Measurements from ENCODE around the gene GSG1L. TPM values are rescaled to one million over a fixed set of nuclear protein-coding genes. Genes with fewer than 3 reads are reported as not detected.

Gene GSG1L
- total RNA-seq, 1 donor from 2014 or later, result not detected

DNA sequence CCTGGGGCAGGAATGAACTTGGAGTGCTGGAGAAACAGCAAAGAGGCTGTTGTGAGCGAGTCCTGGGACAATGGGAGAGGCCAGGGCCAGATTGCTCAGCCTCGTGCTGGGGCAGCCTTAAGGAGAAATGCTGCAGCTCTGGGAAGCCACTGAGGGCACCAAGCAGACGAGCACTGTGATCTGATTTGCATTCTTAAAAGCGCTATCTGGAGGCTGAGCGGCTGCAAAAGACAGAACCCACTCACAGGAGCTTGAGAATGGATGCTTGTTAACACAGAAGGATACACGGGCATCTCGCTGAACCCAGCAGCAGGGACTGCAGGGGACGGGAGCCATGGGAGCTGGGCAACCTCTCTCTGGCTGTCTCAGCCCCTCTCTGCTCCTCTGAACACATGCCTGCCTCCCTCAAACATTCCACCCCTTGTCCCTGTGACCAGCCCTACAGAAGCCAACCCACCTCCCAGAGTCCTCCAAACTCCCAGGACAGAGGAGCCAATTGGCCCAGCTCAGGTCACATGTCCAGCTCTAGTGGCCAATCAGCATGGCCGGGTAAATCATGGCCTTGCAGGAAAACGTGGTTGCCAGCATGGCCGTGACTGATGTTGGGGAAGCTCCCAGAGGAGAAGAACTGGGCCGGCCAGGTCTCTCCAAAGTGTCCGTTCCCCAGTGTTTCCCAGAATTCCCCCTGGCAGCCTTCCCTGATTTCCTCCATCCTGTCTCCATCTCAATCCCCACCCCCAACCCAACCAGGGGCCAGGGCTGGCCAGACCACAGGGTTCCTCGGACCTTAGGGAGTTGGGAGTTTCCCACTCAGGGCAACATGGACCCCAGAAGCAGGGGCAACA is 60.3 kb downstream of the GSG1L start:
- intact Hi-C loops (cut with DNase I), result no loop called here
- Histone ChIP-seq H3K36me3 (no peaks in the 10 kb centered on the region), H3K4me1 (no peaks in the 10 kb centered on the region), H3K9me3 (no peaks in the 10 kb centered on the region), H3K4me3 (no peak overlapping the region), H3K27ac (no peak overlapping the region), H3K27me3 (no peaks in the 10 kb centered on the region)
- TF ChIP-seq, protein P1, sequence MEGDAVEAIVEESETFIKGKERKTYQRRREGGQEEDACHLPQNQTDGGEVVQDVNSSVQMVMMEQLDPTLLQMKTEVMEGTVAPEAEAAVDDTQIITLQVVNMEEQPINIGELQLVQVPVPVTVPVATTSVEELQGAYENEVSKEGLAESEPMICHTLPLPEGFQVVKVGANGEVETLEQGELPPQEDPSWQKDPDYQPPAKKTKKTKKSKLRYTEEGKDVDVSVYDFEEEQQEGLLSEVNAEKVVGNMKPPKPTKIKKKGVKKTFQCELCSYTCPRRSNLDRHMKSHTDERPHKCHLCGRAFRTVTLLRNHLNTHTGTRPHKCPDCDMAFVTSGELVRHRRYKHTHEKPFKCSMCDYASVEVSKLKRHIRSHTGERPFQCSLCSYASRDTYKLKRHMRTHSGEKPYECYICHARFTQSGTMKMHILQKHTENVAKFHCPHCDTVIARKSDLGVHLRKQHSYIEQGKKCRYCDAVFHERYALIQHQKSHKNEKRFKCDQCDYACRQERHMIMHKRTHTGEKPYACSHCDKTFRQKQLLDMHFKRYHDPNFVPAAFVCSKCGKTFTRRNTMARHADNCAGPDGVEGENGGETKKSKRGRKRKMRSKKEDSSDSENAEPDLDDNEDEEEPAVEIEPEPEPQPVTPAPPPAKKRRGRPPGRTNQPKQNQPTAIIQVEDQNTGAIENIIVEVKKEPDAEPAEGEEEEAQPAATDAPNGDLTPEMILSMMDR (IDR thresholded peaks at IDR 0.05), result no peak
- no peak for DNase-seq (ENCODE audit: low spot score in 2 of 2)

DNA sequence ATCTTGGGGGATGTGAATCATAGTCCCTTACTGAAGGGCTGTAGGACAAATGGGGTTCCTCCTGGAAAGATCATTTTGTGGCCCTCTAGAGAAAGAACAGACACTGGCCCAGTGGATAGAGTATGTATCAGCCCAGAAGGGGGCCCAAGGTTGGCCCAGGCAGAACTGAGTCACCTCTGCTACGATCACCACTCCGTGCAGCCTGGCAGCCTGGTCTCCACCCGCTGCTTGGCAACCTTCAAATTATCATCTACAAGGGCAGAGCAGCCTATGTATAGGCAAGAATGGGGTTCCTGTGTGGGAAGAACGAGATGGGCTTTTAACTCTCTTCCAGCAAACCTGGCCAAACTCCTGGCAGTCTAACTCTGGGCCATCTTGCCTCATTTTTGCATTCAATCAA is 61.9 kb downstream of the GSG1L start:
- TF ChIP-seq, protein P1 (IDR thresholded peaks at IDR 0.05), result no peak
- H3K9me3 ChIP-seq, result no peaks in the 10 kb centered on the region
- no peaks in the 10 kb centered on the region for H3K36me3 ChIP-seq
- intact Hi-C loops (cut with DNase I), result no loop called here
- no peaks in the 10 kb centered on the region for H3K27me3 ChIP-seq
- DNase-seq (ENCODE audit: low spot score in 2 of 2), result no peak
- no peaks in the 10 kb centered on the region for H3K4me1 ChIP-seq
- no peak overlapping the region for H3K27ac ChIP-seq
- no peak overlapping the region for H3K4me3 ChIP-seq

DNA sequence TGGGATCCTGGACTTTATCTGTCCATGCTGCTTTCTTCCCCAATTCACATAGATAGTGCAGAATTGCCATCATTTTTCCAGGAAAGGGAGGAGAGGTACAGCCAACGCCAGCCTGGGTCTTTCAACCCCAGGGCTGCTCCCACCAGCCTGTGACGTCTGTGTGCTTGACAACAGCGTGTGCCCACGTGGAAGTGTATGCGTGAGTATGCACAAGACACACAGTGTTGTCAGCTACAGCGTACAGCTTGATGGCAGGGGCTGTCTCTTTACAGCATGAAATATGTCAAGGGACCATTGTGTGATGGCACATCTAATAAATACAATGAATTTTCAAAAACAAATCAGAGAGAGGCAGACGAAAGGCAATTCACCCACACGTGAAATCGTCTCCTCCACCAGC is 62.3 kb downstream of the GSG1L start:
- no peaks in the 10 kb centered on the region for H3K36me3 ChIP-seq
- no peak overlapping the region for H3K27ac ChIP-seq
- intact Hi-C loops (cut with DNase I), result no loop called here
- H3K9me3 ChIP-seq, result no peaks in the 10 kb centered on the region
- TF ChIP-seq, protein P1 (IDR thresholded peaks at IDR 0.05), result no peak
- H3K27me3 ChIP-seq, result no peaks in the 10 kb centered on the region
- H3K4me3 ChIP-seq, result no peak overlapping the region
- DNase-seq (ENCODE audit: low spot score in 2 of 2), result no peak
- no peaks in the 10 kb centered on the region for H3K4me1 ChIP-seq

DNA sequence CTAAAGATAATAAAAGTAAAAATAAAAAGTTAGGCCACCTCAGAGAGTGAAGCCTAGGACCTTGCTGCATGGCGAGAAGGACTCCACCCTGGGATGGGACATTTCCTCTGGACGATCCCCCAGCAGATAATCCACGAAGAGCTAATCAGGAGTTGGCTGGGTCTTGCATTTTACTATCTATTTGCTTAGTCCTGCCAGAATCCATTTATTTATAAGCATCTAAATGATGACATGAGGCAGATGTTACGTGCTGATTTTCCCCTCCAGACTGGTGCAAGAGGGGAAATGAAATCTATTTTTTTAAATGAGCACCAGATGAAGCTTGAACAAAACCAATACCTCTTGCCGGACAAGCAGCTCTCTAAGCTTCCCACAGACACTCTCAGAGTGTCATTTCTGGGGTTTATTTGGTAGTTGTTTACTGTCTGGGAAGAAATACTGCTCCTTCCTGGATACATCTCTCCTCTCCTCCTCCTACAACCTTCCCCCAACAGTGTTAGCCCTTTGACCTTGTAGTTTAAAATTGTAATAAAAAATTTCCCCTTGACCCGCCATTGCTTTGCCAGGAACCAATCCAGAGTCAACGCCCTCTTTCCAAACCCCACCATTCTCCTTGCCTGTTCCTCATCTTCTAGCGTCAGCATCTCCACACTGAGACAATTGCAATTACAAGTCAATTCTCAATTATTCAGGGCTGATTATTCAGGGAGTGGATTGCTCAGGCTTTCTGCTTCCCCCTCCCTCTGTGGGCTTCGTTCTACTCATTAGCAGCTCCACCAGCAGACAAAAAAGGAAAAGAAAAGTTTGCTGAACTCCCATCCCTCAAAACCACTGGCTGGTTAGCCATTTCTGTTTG is 63.0 kb downstream of the GSG1L start:
- TF ChIP-seq, protein P1 (IDR thresholded peaks at IDR 0.05), result no peak
- no peaks in the 10 kb centered on the region for H3K36me3 ChIP-seq
- no peaks in the 10 kb centered on the region for H3K9me3 ChIP-seq
- no peak for DNase-seq (ENCODE audit: low spot score in 2 of 2)
- H3K27me3 ChIP-seq, result no peaks in the 10 kb centered on the region
- no peaks in the 10 kb centered on the region for H3K4me1 ChIP-seq
- intact Hi-C loops (cut with DNase I), result no loop called here
- no peak overlapping the region for H3K27ac ChIP-seq
- no peak overlapping the region for H3K4me3 ChIP-seq

DNA sequence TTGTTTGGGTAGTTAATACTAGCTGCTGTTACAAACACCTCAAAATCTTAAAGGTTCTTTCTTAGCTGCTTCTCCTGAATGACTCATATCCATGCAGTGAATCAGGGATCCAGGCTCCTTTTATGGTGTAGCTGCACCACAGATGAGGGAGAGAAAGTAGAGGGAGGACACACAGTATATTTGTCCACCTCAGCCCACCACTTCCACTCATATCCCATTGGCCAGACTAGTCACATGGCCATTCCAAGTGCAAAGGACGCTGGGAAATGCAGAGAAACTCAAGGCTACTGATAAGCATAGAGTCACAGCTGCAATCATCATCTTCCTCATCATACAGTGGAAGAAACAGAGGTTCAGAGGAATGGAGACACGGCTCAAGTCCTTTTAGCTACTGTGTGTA is 63.8 kb downstream of the GSG1L start:
- no peak overlapping the region for H3K4me3 ChIP-seq
- TF ChIP-seq, protein P1 (IDR thresholded peaks at IDR 0.05), result no peak
- intact Hi-C loops (cut with DNase I), result no loop called here
- H3K27ac ChIP-seq, result no peak overlapping the region
- H3K36me3 ChIP-seq, result no peaks in the 10 kb centered on the region
- no peaks in the 10 kb centered on the region for H3K27me3 ChIP-seq
- H3K4me1 ChIP-seq, result no peaks in the 10 kb centered on the region
- H3K9me3 ChIP-seq, result no peaks in the 10 kb centered on the region
- DNase-seq (ENCODE audit: low spot score in 2 of 2), result no peak
